Jurkat, Clone E6-1 (cell line): ENCODE measurements around the gene TMEM200A. TPM values are rescaled to one million over a fixed set of nuclear protein-coding genes. Genes with fewer than 3 reads are reported as not detected.
"Not testable (repeated sequence)": the region's sequence is repeated elsewhere in the genome, so short reads cannot be mapped to it uniquely, and the experiment has no call there.

Experiments
- DNase-seq: peaks from one replicate; pipeline ENCODE4 v3.0.0-alpha.2; 2011; ENCODE audit warnings: low read depth, low spot score
- H3K4me3 ChIP-seq: 2 replicates; pipeline ENCODE4 v1.5.1; 2011; ENCODE audit warnings: mild to moderate bottlenecking, low read length, control low read depth, moderate library complexity
- polyA plus RNA-seq: library from polyadenylated mRNA; unstranded; fragments of >200 nt; gene quantifications from one replicate; pipeline ENCODE4 v1.2.1, GENCODE V29; 2012; ENCODE audit warnings: missing spikeins; ENCODE audit not compliant: insufficient read length, insufficient read depth

TMEM200A gene
- polyA plus RNA-seq, result not detected

DNA sequence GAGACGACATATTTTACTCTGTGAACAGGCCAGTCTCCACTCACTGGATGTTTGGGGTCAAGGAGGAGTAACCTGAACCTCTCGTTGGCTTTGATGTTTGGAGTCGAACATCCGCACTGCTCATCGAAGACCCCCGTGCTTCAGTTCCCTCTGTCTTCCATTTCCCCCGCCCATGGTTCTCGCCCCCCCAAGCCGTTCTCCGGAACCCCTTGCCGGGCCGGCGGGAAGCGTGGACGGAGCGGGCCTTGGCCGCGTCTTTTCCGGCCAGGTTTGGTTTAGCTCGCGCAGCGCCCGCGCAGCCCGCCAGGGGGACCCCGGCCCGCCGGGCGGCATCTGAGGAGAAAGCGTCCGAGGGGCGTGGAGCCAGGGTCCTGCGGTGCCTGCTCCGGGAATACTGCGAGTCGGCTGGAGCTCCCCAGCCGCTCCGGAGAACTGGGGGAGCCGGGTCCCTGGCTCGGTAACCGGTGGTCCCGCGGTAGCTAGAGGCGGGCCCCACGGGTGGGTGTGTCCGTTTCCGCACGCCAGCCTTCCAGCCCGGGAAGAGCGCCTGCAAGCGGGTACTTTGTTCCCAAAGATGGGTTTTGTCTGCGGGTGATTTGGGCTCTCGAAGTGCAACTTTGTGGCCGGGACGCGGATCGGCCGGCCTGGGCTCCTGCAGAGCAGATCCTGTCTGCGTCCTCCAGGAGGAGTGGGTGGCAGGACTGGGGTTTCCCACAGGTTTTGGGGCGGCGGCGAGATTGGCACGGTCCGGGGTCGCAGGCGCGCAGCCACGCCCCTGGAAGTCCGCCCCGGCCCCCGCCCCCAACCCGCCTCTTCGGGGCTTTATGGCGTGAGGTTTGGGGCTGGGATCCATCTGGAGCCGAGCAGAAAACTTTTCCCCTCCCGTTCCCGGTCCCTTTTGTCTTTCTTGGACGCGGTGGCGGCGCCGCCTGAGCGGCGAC lies at the start of gene TMEM200A:
Gene TMEM200A (plus strand): TSS at position 852 of the 941 bp plus-strand sequence. CDS start 74,406 bp downstream, outside the sequence.
- no peak for DNase-seq
- H3K4me3 ChIP-seq, result peak within 1 kb of the TSS; percentile 42

DNA sequence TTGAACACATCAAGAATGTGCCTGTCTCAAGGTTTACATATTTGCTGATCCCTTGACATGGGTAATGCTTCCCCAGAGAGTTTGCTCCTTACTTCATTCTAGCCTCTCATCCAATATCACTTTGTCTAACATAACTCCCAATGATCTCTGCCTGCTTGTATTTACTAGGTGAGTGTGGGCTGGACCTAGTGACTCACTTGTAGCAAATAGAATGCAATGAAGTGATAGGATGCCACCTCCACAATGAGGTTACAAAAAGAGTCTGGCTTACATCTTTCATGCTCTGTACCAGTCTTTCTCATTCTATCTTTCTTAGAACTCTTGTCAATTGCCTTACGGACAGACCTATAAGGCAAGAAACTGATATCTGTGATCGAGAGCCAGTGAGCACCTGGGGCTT lies 44.9 kb upstream of the TMEM200A start:
- no peak overlapping the region for H3K4me3 ChIP-seq
- DNase-seq, result no peak

DNA sequence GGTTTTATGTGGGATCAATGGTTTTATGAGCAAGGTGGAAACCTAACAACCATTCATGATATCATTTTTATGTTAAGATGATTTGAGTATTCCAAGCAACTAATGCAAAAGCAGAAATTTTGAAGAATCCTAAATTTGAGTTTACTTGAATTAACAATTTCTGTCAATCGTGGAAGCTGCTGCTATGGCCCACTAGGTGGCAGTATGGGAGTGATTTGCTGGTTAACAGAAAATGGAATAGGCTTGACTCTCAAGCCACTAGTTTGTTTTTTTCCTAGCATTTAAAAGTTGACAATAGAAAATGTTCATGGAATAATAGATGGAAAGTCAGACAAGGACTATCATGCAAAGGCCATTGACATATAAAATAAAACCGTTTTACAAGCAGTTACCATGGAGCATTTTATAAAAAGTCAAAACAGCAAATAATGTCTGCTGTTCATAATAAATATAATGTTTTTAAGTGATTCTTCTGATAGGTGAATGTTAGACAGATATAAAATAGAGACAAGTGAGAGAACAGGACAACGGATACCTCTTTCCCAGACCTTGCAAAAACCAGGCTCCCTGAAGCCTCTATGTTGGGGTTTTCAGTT lies 43.0 kb upstream of the TMEM200A start:
- peak; percentile 61 for DNase-seq
- no peak overlapping the region for H3K4me3 ChIP-seq

DNA sequence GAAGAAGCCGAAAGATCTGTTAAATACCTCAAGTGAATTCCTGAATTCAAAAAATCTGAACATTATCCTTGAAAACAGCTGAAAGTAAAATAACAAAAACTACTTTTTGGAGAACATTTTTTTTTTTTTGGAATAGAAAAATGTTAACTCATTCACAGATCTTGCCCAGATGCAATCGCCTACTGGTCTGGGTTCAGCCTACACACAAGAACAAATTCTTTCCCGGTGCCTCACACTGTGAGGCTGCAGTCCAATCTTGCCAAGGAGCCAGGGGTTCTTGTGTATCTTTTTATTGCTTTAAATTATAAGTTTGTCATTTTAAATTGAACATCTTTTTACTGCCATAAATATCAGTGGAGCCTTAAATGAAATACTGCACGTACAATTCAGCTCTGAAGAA lies 41.2 kb upstream of the TMEM200A start:
- H3K4me3 ChIP-seq, result no peak overlapping the region
- DNase-seq, result no peak

DNA sequence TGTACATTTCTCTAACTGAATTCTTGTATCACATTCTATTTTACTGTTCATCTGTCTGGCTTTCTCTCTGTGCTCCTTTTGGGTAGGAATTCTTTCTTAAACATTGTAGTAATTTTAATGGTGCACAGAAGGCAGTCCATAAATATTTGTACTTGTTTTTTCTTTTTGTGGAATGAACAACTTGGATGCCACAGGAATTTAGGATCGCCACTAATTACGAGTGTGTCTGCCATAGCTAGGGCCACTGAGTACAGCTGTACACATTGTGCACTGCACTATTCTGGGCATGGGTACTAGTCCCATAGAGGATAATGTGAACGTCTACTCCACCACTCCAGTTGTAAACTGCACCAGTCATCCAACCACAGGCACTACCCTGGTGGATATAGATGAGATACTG lies 39.3 kb upstream of the TMEM200A start:
- DNase-seq, result no peak

DNA sequence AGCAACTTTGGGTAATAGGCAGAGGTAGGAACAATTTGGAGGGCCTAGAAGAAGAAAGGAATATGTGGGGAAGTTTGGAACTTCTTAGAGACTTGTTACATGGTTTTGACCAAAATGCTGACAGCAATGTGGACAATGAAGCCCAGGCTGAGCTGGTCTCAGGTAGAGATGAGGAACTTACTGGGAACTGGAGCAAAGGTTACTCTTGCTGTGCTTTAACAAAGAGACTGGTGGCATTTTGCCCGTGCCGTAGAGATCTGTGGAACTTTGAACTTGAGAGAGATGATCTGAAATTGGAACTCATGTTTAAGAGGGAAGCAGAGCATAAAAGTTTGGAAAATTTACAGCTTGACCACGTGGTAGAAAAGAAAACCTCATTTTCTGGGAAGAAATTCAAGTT lies 28.3 kb upstream of the TMEM200A start:
- H3K4me3 ChIP-seq, result no peak overlapping the region
- no peak for DNase-seq

More for the DNA sequence above, 39.3 kb upstream of the TMEM200A start:
- no peak overlapping the region for H3K4me3 ChIP-seq

DNA sequence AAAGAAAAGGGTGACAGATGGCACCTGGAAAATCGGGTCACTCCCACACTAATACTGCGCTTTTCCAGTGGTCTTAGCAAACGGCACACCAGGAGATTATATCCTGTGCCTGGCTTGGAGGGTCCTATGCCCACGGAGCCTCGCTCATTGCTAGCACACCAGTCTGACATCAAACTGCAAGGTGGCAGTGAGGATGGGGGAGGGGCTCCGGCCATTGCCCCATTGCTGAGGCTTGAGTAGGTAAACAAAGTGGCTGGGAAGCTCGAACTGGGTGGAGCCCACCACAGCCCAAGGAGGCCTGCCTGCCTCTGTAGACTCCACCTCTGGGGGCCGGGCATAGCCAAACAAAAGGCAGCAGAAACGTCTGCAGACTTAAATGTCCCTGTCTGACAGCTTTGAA lies 19.5 kb upstream of the TMEM200A start:
- not testable (repeated sequence) for DNase-seq, H3K4me3 ChIP-seq

DNA sequence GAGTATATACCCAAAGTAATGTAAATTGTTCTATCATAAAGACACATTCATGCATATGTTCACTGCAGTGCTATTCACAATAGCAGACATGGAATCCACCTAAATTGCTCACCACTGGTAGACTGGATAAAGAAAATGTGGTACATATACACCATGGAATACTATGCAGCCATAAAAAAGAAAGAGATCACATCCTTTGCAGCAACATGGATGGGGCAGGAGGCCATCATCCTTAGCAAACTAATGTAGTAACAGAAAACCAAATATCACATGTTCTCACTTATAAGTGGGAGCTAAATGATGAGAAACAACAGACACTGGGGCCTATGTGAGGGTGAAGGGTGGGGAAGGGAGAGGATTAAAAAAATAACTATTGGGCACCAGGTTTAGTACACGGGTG lies 11.5 kb upstream of the TMEM200A start:
- no peak for DNase-seq
- H3K4me3 ChIP-seq, result no peak overlapping the region

DNA sequence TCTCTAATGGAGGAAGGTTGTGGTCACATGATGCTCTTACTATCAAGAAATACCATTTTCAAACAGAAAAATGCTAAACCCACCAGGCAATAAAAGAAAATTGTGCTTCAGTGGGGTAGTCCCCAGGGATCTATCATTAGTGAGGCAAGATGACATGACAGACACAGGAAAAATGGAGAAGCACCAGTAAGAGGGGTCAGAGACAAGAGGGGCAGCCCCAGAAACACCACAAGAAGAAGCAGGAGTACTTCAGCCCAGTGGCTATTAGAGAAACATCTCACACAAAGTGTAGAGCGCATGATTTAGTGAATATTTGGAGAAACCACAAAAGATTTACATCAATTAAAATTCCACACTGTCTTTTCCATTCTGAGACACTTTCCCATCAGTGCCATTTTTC lies 10.2 kb upstream of the TMEM200A start:
- DNase-seq, result no peak
- H3K4me3 ChIP-seq, result no peak overlapping the region

DNA sequence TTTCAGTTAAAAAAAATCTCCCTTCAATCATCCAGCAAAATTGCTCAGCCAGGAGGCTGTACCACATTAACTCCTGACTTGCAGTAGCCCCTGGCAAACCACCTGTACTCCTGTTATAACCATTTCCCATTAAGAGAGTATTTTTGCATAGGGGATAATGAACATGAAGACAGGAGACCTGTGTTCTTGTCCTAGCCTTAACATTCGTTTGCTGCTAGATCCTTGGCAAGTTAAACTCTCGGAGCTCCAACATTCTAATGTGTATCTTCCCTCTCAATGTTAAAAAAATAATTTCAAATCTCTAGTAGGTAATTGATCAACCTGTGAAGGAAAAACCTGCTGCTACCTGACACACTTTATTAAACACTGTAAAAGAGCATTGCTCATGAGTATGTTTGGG lies 8.4 kb upstream of the TMEM200A start:
- DNase-seq, result no peak
- H3K4me3 ChIP-seq, result no peak overlapping the region

DNA sequence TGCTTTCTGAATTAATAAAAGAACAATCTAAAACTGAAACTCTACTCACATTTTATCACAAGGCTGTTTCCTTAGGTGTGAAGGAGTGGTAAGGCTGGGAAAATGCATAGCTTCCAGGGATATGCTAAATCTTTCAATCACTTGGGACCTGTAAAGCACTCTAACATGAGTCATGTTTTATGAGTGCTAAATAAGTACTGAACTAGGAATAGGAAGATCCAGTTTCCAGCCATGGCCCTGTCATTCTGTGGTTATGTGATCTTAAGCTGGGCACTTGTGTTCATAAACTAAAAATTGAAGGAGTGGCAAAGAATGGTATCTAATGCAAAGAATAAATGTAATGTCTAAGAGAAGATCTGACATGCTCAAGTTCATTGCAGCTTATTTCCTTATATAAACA lies 6.1 kb upstream of the TMEM200A start:
- H3K4me3 ChIP-seq, result no peak overlapping the region
- no peak for DNase-seq

DNA sequence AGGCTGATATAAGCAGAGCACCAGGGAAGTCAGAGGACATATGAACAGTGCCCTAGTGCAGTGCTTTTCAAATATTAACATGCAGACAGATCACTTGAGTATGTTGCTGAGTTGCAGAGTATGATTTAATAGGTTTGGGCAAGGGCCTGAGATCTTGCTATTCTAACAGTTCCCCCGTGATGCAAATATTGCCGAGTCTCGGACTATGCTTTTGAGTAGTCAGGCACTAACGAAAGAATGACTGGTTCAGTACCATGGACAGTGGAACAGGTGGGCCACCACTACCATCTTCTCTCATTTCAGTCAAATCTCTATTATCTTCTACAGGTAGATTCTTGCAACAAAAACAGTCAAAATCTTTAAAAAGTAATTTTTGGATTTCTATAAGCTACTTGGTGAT lies 3.7 kb upstream of the TMEM200A start:
- DNase-seq, result peak; percentile 20
- no peak overlapping the region for H3K4me3 ChIP-seq

DNA sequence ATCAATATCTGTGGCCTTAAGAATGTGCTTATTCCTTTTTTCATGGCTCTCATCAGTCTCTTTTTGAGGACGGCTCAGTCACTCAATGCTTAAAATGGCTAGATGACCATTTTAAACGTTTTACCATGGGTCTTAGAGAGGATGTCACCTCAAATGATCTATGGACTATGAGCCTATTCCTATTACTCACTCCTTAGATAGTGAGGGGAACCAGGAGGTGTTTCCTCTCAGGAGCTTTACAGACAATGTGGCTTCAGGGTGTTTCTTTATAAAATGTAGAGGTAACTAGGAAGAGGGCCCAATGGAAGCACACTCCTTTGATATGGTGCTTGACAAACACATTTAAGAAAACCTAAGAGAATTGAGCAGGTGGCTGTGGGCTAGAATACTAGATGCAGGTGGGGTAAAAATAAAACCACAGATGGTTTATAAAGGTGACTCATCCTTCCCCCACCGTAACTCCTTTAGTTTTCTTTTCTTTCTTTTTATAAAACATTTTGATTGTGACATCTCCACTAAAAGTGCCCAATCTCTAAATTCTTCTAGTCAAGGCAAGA lies 1.5 kb upstream of the TMEM200A start:
- H3K4me3 ChIP-seq, result no peak overlapping the region

DNA sequence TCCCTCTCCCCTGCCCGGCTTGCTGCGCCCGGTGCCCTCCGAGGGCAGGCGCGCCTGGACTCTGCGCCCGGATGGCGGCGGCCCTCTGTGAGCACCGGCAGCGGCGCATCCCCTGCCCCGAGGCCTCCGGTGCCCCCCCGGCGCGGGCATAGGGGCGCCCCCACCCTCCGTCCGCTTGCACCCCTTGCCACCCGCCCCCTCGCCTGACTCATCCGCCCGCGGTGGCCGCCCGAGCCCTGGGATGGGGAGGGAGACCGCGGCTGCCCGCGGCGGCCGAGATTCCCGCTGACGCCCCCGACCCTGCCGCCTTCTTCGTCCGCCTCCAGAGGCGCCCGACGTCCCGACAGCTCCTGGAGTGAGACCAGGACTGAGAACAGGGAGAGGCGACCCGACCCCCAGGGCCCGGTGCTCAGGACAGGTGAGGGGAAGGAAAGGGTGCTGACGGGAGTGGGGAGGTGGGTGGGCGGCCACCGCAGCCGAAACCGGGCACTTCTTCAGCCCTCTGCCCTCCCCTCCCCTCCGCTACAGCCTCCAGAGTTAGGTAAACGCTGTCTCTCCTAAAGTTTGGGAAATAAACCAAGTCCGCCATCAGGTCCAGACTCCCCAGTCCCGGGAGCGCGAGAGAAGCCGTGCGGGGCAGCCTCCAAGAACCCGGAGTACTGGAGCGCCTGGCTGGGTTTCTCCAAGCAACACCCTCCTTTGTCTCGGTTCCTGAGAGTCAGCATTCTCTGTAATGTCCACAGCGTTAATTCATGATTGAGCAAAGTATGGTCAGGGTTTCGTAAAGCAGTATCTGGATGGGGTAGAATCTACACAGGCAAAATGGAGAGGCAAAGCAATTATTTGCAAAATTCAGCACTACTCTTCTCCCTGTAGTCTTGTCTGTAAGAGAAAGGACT lies 539 bp downstream of the TMEM200A start:
- H3K4me3 ChIP-seq, result peak overlapping the region; percentile 42; the same call in 1 of the 2 replicates
- no peak for DNase-seq

More for the DNA sequence above, 1.5 kb upstream of the TMEM200A start:
- peak; percentile 72 for DNase-seq

DNA sequence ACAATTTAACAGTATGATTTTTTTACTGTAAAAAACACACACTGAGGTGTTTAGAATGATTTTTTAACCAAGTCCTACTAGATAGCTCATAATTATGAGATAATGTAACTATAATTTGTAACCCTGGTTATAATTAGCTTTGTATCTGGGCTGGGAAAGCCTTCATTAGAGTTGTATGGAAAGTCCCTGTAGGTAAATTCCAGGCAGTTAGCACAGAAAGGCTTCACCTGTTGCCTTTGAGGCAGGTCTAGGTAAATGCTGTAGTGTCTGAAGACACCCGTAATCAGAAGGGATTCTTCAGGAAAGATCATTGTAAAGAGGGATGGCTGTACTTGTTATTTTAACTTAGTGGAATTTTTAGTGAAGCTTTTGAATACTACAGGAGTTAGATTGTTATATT lies 1.9 kb downstream of the TMEM200A start:
- H3K4me3 ChIP-seq, result no peak overlapping the region
- no peak for DNase-seq

DNA sequence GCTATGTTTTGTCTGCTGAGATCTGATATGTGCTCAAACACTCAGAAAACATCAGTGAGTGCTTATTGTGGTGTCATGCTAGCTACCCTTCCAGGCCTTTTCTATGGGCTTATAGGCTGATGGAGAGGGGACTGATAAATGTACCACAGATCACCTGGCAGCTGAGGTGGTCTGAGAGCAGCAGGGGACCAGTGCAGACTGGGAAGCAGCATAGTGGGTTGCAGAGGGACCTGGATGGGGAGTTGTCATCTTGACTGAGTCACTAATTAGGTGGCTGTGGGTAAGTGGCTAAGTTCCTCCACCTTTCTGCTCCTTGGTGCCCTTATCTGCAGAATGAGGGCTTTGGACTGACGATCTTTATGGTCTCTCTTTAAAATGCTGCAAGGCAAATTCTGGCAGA lies 2.8 kb downstream of the TMEM200A start:
- no peak overlapping the region for H3K4me3 ChIP-seq
- DNase-seq, result no peak

DNA sequence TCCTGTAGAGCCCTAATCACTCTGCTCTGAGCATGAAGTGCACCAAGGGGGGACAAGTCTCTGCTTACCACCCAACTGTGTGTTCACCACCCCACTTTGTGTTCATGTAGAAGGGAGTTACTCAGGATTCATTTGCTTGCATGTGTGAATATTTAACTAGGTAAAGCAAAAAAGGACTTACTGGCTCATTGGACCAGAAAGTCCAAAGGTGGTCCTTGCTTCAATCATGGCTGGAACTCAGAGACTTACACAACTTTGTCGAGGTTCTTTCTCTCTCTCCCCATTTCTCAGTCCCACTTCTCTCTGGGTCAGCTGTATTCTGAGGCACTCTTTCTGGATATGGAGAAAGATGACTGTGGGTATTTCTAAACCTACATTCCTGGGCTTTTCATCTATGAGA lies 4.0 kb downstream of the TMEM200A start:
- no peak overlapping the region for H3K4me3 ChIP-seq
- DNase-seq, result no peak

DNA sequence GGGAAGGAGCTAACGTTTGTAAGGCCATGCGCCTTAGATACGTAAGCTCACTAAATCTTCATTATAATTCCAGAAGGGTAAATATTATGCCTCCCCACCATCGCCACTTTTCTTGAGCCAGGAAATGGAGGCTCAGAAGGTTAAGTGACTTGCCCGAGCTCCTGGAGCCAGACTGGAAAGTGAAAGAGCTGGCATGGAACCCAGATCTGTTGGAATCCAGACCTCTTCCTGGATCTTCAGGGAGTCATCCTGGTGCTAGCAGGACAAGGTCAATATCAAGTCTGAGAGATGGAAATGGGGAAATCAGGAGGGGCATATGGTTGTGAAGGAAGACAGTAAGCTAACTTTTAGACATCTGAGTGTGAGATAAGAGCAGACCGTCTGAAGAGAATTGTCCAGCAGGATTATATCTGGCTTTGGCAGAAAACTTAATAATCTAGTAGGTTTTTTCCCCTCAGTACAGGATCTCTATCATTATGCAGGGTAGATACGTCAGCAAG lies 6.2 kb downstream of the TMEM200A start:
- H3K4me3 ChIP-seq, result no peak overlapping the region
- no peak for DNase-seq

DNA sequence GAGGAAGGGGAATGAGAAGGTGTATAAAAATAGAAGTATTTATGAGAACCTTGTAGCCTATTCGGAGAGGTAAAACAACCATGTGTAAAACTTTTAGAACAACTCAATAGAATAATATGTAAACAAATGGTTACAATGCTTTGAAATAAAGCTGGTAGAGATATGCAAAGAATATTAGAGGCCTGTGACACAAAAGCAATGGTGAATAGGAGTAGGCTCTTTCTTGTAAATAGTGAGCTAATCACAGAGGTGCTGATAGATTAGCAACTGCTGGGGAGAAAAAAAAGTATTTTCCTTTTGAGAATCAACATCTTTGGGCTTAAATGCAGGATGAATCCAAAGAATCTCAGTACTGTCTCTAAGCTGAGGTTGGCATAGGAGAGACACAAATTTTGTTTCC lies 7.0 kb downstream of the TMEM200A start:
- H3K4me3 ChIP-seq, result no peak overlapping the region
- DNase-seq, result no peak
